MCF 10A (cell line): Measurements from ENCODE around the gene SKOR1. TPM values are rescaled to one million over a fixed set of nuclear protein-coding genes. Genes with fewer than 3 reads are reported as not detected.

Experiments
- BruUV-seq: library from RNA; stranded (reverse); fragments of 400-500 nt; replicated peaks from 2 replicates; lab custom pipeline; 2021; lab: Mats Ljungman, UMichigan
- CTCF ChIA-PET: fragments of 300-600 bp; sonication (Branson Sonifier 250); formaldehyde crosslinking; extraction: SDS; loops from one replicate; lab custom pipeline; 2021; ENCODE audit warnings: antibody characterized with exemption, inconsistent platforms; lab: Yijun Ruan, JAX
- POLR2A ChIA-PET: fragments of 300-600, 350-650 bp; sonication (Branson Sonifier 250); formaldehyde crosslinking; extraction: SDS; loops from one replicate; lab custom pipeline; 2020; ENCODE audit warnings: antibody characterized with exemption, inconsistent platforms; lab: Yijun Ruan, JAX
- DNase-seq: peaks from one replicate; pipeline ENCODE4 v3.0.0-alpha.2; 2018; ENCODE audit not compliant: unreplicated experiment
- H3K27ac Mint-ChIP-seq: one replicate; pipeline ENCODE4 v1.8.0; 2022; ENCODE audit warnings: mild to moderate bottlenecking, low read depth, mixed read lengths; ENCODE audit not compliant: unreplicated experiment
- H3K27me3 Mint-ChIP-seq: one replicate; pipeline ENCODE4 v1.8.0; 2022; ENCODE audit warnings: mixed read lengths; ENCODE audit not compliant: insufficient read depth, unreplicated experiment
- H3K36me3 Mint-ChIP-seq: one replicate; pipeline ENCODE4 v1.8.0; 2022; ENCODE audit warnings: mild to moderate bottlenecking, moderate library complexity, mixed read lengths; ENCODE audit not compliant: insufficient read depth, unreplicated experiment
- H3K4me1 Mint-ChIP-seq: one replicate; pipeline ENCODE4 v1.8.0; 2022; ENCODE audit warnings: mixed read lengths; ENCODE audit not compliant: insufficient read depth, unreplicated experiment
- H3K4me3 Mint-ChIP-seq: one replicate; pipeline ENCODE4 v1.8.0; 2022; ENCODE audit warnings: mild to moderate bottlenecking, moderate library complexity, mixed read lengths; ENCODE audit not compliant: unreplicated experiment
- H3K9me3 Mint-ChIP-seq: one replicate; pipeline ENCODE4 v1.8.0; 2022; ENCODE audit warnings: mixed read lengths; ENCODE audit not compliant: unreplicated experiment
- CTCF ChIP-seq: fragments of 200-600 bp; IDR thresholded peaks from one replicate; pipeline ENCODE4 v1.8.0; 2022; ENCODE audit warnings: antibody characterized with exemption, mild to moderate bottlenecking; ENCODE audit not compliant: unreplicated experiment
- intact Hi-C: fragments of 100-400 bp; cut with micrococcal nuclease; formaldehyde crosslinking; loops from 2 replicates; pipeline ENCODE4 v1.14.1; 2022
- total RNA-seq: library from RNA; stranded (reverse); gene quantifications from 2 replicates; pipeline ENCODE4 v1.2.3, GENCODE V29; 2022

SKOR1 gene
- total RNA-seq, 1 experiment from 2014 or later = 0.07 TPM

GRCh38 chr15:67796196-67797127 lies 28.8 kb upstream of the SKOR1 start:
- no peak for TF ChIP-seq CTCF
- POLR2A ChIA-PET = no interaction called here
- Mint-ChIP-seq H3K4me3 (no peak overlapping the region), H3K27me3 (no peaks in the 10 kb centered on the region), H3K9me3 (peaks cover 16% of the 10 kb centered on the region), H3K27ac (no peak overlapping the region), H3K36me3 (peaks cover 8% of the 10 kb centered on the region), H3K4me1 (no peaks in the 10 kb centered on the region)
- CTCF ChIA-PET = interaction anchor here (0.6 kb wide), 1 partner anchor 420 kb away, joined by 3 read pairs; no protein-coding TSS in a partner anchor
- DNase-seq = no peak
- intact Hi-C loops = no loop called here
- BruUV-seq = no TSS peak

GRCh38 chr15:67799801-67800205 lies 25.5 kb upstream of the SKOR1 start:
- BruUV-seq = no TSS peak
- ChIA-PET CTCF (no interaction called here), POLR2A (no interaction called here)
- DNase-seq = no peak
- H3K4me1 Mint-ChIP-seq = no peaks in the 10 kb centered on the region
- intact Hi-C loops = no loop called here
- H3K9me3 Mint-ChIP-seq = peaks cover 15% of the 10 kb centered on the region
- no peak for TF ChIP-seq CTCF
- H3K36me3 Mint-ChIP-seq = peaks cover 8% of the 10 kb centered on the region
- H3K27ac Mint-ChIP-seq = no peak overlapping the region
- H3K27me3 Mint-ChIP-seq = no peaks in the 10 kb centered on the region
- no peak overlapping the region for H3K4me3 Mint-ChIP-seq

GRCh38 chr15:67801142-67801541 lies 24.2 kb upstream of the SKOR1 start:
- H3K4me3 Mint-ChIP-seq = no peak overlapping the region

More at GRCh38 chr15:67801142-67801541, 24.2 kb upstream of the SKOR1 start:
- DNase-seq = no peak
- Mint-ChIP-seq H3K36me3 (peaks cover 8% of the 10 kb centered on the region), H3K9me3 (peaks cover 1% of the 10 kb centered on the region), H3K27me3 (no peaks in the 10 kb centered on the region), H3K4me1 (no peaks in the 10 kb centered on the region), H3K27ac (no peak overlapping the region)
- intact Hi-C loops = no loop called here
- BruUV-seq = no TSS peak
- ChIA-PET POLR2A (no interaction called here), CTCF (no interaction called here)
- TF ChIP-seq CTCF = no peak
